A549 (cell line): ENCODE measurements around the gene AAGAB. TPM values are rescaled to one million over a fixed set of nuclear protein-coding genes. Genes with fewer than 3 reads are reported as not detected.
A peak's percentile ranks its signal among the peaks of the same experiment; 100 is the strongest.

ENCODE experiments used
- ATAC-seq, 2 experiments: fragments of 200-7000 bp in 1 of 2; fragments of >200 bp in 1 of 2; cut with Nextera tagmentation in 1 of 2; cut with Tn5 transposase in 1 of 2; 3 replicates each; pipeline versions ENCODE4 v1.8.0 to v1.9.1; 2018 to 2020; ENCODE audit warnings: mild to moderate bottlenecking in 1 of 2, moderate library complexity in 1 of 2
- CTCF ChIA-PET: fragments of 300-600 bp; sonication (Branson Sonifier 250); formaldehyde crosslinking; extraction: SDS; loops from one replicate; lab custom pipeline; 2021; ENCODE audit warnings: antibody characterized with exemption, inconsistent platforms; lab: Yijun Ruan, JAX
- POLR2A ChIA-PET: fragments of 350-600 bp; formaldehyde crosslinking; extraction: SDS; loops from one replicate; lab custom pipeline; 2021; ENCODE audit warnings: antibody characterized with exemption, inconsistent platforms; lab: Yijun Ruan, JAX
- DNase-seq, 2 experiments: peaks; one replicate each; pipeline versions ENCODE4 v3.0.0 to v3.0.0-alpha.2; 2011 to 2016; ENCODE audit warnings: low read depth in 1 of 2, low spot score in 1 of 2
- FAIRE-seq: peaks from 2 replicates; lab custom pipeline; 2011; peaks lifted over from hg19 to GRCh38; lab: Jason Lieb, UNC
- H3K27ac ChIP-seq, 2 experiments: fragments of >200 bp; sonication (Bioruptor Twin); formaldehyde crosslinking; 3 replicates each; pipeline ENCODE4 v1.5.1; 2016 to 2017
- H3K4me1 ChIP-seq: fragments of >200 bp; sonication (Bioruptor Twin); formaldehyde crosslinking; 3 replicates; pipeline ENCODE4 v1.6.1; 2016
- H3K4me2 ChIP-seq: fragments of >200 bp; sonication (Bioruptor Twin); formaldehyde crosslinking; 3 replicates; pipeline ENCODE4 v1.6.1; 2016
- H3K4me3 ChIP-seq: fragments of >200 bp; sonication (Bioruptor Twin); formaldehyde crosslinking; 3 replicates; pipeline ENCODE4 v1.5.1; 2016
- H3K9me3 ChIP-seq: fragments of >200 bp; sonication (Bioruptor Twin); formaldehyde crosslinking; 3 replicates; pipeline ENCODE4 v1.6.1; 2016
- BHLHE40 ChIP-seq: IDR thresholded peaks from 2 replicates; pipeline ENCODE4 v1.6.1; 2012; ENCODE audit warnings: low read depth, low read length, inconsistent platforms
- CBX2 ChIP-seq: fragments of 200-600 bp; sonication (generic); IDR thresholded peaks from 2 replicates; pipeline ENCODE4 v1.6.1; 2016; ENCODE audit warnings: low read depth, mild to moderate bottlenecking, borderline replicate concordance
- CHD2 ChIP-seq: fragments of 150-350 bp; IDR thresholded peaks from 2 replicates; pipeline ENCODE4 v1.6.1; 2014; ENCODE audit warnings: low read length; ENCODE audit not compliant: partially characterized antibody
- CHD4 ChIP-seq: fragments of 200-600 bp; sonication (generic); IDR thresholded peaks from 2 replicates; pipeline ENCODE4 v1.6.1; 2016; ENCODE audit warnings: antibody characterized with exemption, mild to moderate bottlenecking, borderline replicate concordance
- EP300 ChIP-seq, 2 experiments: fragments of >200 bp; sonication (Bioruptor Twin); formaldehyde crosslinking; IDR thresholded peaks; 2 replicates in 1 of 2; 3 replicates in 1 of 2; pipeline ENCODE4 v1.6.1; 2016 to 2017
- ESRRA ChIP-seq: fragments of 150-350 bp; IDR thresholded peaks from 2 replicates; pipeline ENCODE4 v1.6.1; 2014; ENCODE audit warnings: mild to moderate bottlenecking, low read length, borderline replicate concordance
- FOSB ChIP-seq: fragments of 250-450 bp; sonication (Bioruptor Pico); IDR thresholded peaks from 2 replicates; pipeline ENCODE4 v1.5.0; 2020; ENCODE audit warnings: mild to moderate bottlenecking, moderate library complexity
- GATA3 ChIP-seq: IDR thresholded peaks from 2 replicates; pipeline ENCODE4 v1.6.1; 2012; ENCODE audit warnings: borderline replicate concordance
- HDAC2 ChIP-seq: fragments of 200-600 bp; sonication (generic); IDR thresholded peaks from 2 replicates; pipeline ENCODE4 v1.6.1; 2016
- HES2 ChIP-seq: fragments of >200 bp; sonication (Bioruptor Twin); formaldehyde crosslinking; IDR thresholded peaks from 2 replicates; pipeline ENCODE4 v1.6.1; 2016
- HOXB13 ChIP-seq: fragments of 250-450 bp; sonication (Bioruptor Pico); IDR thresholded peaks from 2 replicates; pipeline ENCODE4 v1.5.0; 2020; ENCODE audit warnings: low read depth, mild to moderate bottlenecking, moderate library complexity
- JUN ChIP-seq, 2 experiments: fragments of >200 bp; sonication (Bioruptor Twin); formaldehyde crosslinking; IDR thresholded peaks; 2 replicates in 1 of 2; 3 replicates in 1 of 2; pipeline ENCODE4 v1.6.1; 2016 to 2017
- JUNB ChIP-seq: fragments of >200 bp; sonication (Bioruptor Twin); formaldehyde crosslinking; IDR thresholded peaks from 2 replicates; pipeline ENCODE4 v1.6.1; 2016
- KDM5A ChIP-seq: fragments of 200-600 bp; sonication (generic); IDR thresholded peaks from 2 replicates; pipeline ENCODE4 v1.6.1; 2016; ENCODE audit warnings: antibody characterized with exemption, mild to moderate bottlenecking
- MYC ChIP-seq: IDR thresholded peaks from 2 replicates; pipeline ENCODE4 v1.6.1; 2012; ENCODE audit warnings: mild to moderate bottlenecking, inconsistent platforms, low read length, improper control_type of control experiment, borderline replicate concordance
- NR3C1 ChIP-seq: fragments of >200 bp; sonication (Bioruptor Twin); formaldehyde crosslinking; IDR thresholded peaks from 3 replicates; pipeline ENCODE4 v1.6.1; 2017
- POLR2AphosphoS2 ChIP-seq: conservative IDR thresholded peaks from 2 replicates; pipeline ENCODE4 v1.6.1; 2012; ENCODE audit warnings: low read length, improper control_type of control experiment, inconsistent platforms
- RARB ChIP-seq: fragments of 250-450 bp; sonication (Bioruptor Pico); IDR thresholded peaks from 2 replicates; pipeline ENCODE4 v1.8.0; 2021; ENCODE audit warnings: mild to moderate bottlenecking, moderate library complexity
- RFX5 ChIP-seq: fragments of 450-650 bp; IDR thresholded peaks from 2 replicates; pipeline ENCODE4 v1.7.1; 2014; ENCODE audit warnings: antibody characterized with exemption, mild to moderate bottlenecking, moderate library complexity
- ZNF302 ChIP-seq: fragments of 250-450 bp; sonication (Bioruptor Pico); IDR thresholded peaks from 2 replicates; pipeline ENCODE4 v1.9.0; 2021; ENCODE audit warnings: inconsistent platforms, mild to moderate bottlenecking, moderate library complexity
- whole genome bisulfite sequencing: methylation state at CpG from one replicate; pipeline ENCODE4 v1.1.6; 2017; ENCODE audit errors: missing lambda C conversion rate; 5-methylcytosine and 5-hydroxymethylcytosine counted together
- polyA plus RNA-seq, 4 experiments: library from polyadenylated mRNA; depleted of rRNA in 3 of 4; stranded (reverse); fragments of >200 nt; fragmentation: RNase III in 1 of 4; extraction: RNeasy Plus Mini Kit Qiagen cat#74134 plus additional on column Dnase treatment in 1 of 4; gene quantifications; 2 replicates in 3 of 4; 3 replicates in 1 of 4; pipeline ENCODE4 v1.2.3, GENCODE V29; 2011 to 2017
- TF ChIP-seq, protein P1 (sequence below): fragments of 450-650 bp; IDR thresholded peaks from 2 replicates; pipeline ENCODE4 v1.6.1; 2014; ENCODE audit warnings: antibody characterized with exemption
- TF ChIP-seq, protein P2 (sequence below): fragments of >200 bp; sonication (Bioruptor Twin); formaldehyde crosslinking; IDR thresholded peaks from 3 replicates; pipeline ENCODE4 v1.6.1; 2016
- TF ChIP-seq, protein P3 (sequence below): fragments of 250-450 bp; sonication (Bioruptor Pico); IDR thresholded peaks from 2 replicates; pipeline ENCODE4 v1.5.0; 2020; ENCODE audit warnings: low read depth, mild to moderate bottlenecking, moderate library complexity
- TF ChIP-seq, protein P4 (sequence below): fragments of >200 bp; sonication (Bioruptor Twin); formaldehyde crosslinking; IDR thresholded peaks from 3 replicates; pipeline ENCODE4 v1.5.1; 2016

AAGAB gene
- polyA plus RNA-seq, 2 of the 4 experiments (the other 2 are of a cell fraction) = 68.9 to 107 TPM

DNA sequence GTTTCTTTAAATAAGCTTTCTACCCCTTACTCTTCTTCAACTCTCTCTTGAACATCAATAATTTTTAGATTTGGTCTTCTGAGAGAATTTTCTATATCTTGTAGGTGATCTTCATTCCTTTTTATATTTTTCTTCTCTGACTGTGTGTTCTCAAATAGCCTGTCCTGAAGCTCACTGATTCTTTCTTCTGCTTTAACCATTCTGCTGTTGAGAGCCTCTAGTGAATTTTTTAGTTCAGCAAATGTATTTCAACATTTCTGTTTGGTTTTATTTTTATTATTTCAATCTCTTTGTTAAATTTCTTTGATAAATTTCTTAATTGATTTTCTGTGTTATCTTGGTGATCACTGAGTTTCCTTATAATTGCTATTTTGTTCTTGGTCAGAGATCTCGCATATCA is 19.8 kb upstream of the AAGAB start:
- ATAC-seq = no peak
- WGBS = 96% methylated on average over 1 of the region's 1 CpG
- CTCF ChIA-PET = interaction anchor here (1.4 kb wide), 1 partner anchor 15 kb away, joined by 4 read pairs; no protein-coding TSS in a partner anchor

DNA sequence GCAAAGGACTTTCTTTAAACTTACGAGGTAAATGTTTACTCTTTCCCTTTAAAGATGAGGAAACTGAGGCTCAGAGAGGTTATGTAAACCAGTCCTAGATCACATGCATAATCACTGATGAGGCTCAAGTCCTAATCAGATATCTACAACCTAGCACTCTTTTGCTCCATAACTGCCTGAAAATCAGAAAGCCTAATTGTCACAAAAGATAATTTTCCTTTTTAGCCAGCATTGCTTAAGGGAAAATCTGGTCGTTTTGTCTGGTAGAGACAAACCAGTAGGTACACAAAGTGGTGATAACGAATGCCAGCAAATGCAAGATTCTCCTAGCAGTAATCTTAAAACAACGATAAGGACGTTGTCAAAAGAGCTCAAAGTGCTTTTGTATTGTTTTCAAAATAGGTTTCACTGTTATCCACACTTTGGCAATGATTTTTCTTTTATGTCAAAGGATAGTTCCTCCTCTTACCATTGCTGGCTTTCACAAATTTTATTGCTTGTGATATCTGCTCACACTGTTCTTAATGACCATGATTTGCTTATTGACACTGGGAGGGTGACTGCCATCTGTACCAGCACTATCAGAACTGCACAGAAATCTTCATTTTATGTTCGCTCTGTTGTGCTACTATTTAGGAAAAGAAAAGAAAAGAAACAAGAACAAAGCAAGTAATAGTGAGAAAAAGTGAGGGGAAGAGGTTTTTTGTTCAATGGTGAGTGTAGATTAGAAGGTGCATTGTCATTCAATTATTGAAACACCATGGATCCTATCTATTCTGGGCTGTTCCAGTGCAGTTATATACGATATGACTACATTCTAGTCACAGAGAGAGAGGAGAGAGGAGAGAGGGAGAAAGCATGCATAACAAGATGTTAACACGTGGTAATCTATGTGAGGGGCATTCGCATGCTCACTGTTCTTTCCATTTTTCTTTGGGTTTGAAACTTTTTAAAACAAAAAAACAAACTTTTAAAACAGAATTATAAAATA is 13.8 kb upstream of the AAGAB start:
- Histone ChIP-seq H3K4me1 (no peaks in the 10 kb centered on the region), H3K27ac (no peak overlapping the region), H3K4me3 (no peak overlapping the region), H3K9me3 (no peaks in the 10 kb centered on the region), H3K4me2 (no peak overlapping the region)
- TF ChIP-seq JUNB (no peak), FOSB (no peak), CBX2 (no peak), NR3C1 (no peak)
- TF ChIP-seq, protein P1, sequence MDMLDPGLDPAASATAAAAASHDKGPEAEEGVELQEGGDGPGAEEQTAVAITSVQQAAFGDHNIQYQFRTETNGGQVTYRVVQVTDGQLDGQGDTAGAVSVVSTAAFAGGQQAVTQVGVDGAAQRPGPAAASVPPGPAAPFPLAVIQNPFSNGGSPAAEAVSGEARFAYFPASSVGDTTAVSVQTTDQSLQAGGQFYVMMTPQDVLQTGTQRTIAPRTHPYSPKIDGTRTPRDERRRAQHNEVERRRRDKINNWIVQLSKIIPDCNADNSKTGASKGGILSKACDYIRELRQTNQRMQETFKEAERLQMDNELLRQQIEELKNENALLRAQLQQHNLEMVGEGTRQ = no peak
- DNase-seq (no peak), ATAC-seq (no peak), FAIRE-seq (peak; percentile 78)
- POLR2A ChIA-PET = no interaction called here
- WGBS = 71% methylated on average over 9 of the region's 9 CpGs
- CTCF ChIA-PET = interaction anchor here (0.9 kb wide), 1 partner anchor 28 kb away, joined by 3 read pairs; no protein-coding TSS in a partner anchor

More for the DNA sequence above, 19.8 kb upstream of the AAGAB start:
- H3K4me2 ChIP-seq = no peak overlapping the region
- TF ChIP-seq, protein P2, sequence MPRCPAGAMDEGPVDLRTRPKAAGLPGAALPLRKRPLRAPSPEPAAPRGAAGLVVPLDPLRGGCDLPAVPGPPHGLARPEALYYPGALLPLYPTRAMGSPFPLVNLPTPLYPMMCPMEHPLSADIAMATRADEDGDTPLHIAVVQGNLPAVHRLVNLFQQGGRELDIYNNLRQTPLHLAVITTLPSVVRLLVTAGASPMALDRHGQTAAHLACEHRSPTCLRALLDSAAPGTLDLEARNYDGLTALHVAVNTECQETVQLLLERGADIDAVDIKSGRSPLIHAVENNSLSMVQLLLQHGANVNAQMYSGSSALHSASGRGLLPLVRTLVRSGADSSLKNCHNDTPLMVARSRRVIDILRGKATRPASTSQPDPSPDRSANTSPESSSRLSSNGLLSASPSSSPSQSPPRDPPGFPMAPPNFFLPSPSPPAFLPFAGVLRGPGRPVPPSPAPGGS = no peak
- TF ChIP-seq JUN (IDR thresholded peaks at IDR 0.05) = no peak
- TF ChIP-seq EP300 (IDR thresholded peaks at IDR 0.05) = no peak
- TF ChIP-seq MYC = no peak
- no peak for TF ChIP-seq POLR2AphosphoS2
- no peak for TF ChIP-seq KDM5A
- TF ChIP-seq ZNF302 (CRISPR knock-in tag) = no peak
- TF ChIP-seq BHLHE40 = no peak
- TF ChIP-seq ESRRA = no peak
- TF ChIP-seq, protein P3, sequence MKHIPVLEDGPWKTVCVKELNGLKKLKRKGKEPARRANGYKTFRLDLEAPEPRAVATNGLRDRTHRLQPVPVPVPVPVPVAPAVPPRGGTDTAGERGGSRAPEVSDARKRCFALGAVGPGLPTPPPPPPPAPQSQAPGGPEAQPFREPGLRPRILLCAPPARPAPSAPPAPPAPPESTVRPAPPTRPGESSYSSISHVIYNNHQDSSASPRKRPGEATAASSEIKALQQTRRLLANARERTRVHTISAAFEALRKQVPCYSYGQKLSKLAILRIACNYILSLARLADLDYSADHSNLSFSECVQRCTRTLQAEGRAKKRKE (CRISPR knock-in tag) = no peak
- no peak for TF ChIP-seq HES2
- no peak for TF ChIP-seq RFX5
- FAIRE-seq (peak; percentile 88), DNase-seq (no peak)
- 0 out of 3 replicates have a peak, but pooled peaks cover 3% of the 10 kb centered on the region for H3K9me3 ChIP-seq
- POLR2A ChIA-PET = no interaction called here
- no peaks in the 10 kb centered on the region for H3K4me1 ChIP-seq
- H3K4me3 ChIP-seq = no peak overlapping the region
- H3K27ac ChIP-seq = no peak overlapping the region

GRCh38 chr15:67267440-67267839 is 13.0 kb upstream of the AAGAB start:
- ChIA-PET POLR2A (no interaction called here), CTCF (no interaction called here)
- Histone ChIP-seq H3K27ac (no peak overlapping the region), H3K4me1 (no peaks in the 10 kb centered on the region), H3K9me3 (no peaks in the 10 kb centered on the region), H3K4me2 (no peak overlapping the region), H3K4me3 (no peak overlapping the region)
- DNase-seq = no peak
- TF ChIP-seq RFX5 (no peak), RARB (CRISPR knock-in tag) (no peak), ZNF302 (CRISPR knock-in tag) (no peak), CHD2 (no peak), CHD4 (no peak), HOXB13 (CRISPR knock-in tag) (no peak), GATA3 (no peak), HDAC2 (no peak)
- TF ChIP-seq, protein P4, sequence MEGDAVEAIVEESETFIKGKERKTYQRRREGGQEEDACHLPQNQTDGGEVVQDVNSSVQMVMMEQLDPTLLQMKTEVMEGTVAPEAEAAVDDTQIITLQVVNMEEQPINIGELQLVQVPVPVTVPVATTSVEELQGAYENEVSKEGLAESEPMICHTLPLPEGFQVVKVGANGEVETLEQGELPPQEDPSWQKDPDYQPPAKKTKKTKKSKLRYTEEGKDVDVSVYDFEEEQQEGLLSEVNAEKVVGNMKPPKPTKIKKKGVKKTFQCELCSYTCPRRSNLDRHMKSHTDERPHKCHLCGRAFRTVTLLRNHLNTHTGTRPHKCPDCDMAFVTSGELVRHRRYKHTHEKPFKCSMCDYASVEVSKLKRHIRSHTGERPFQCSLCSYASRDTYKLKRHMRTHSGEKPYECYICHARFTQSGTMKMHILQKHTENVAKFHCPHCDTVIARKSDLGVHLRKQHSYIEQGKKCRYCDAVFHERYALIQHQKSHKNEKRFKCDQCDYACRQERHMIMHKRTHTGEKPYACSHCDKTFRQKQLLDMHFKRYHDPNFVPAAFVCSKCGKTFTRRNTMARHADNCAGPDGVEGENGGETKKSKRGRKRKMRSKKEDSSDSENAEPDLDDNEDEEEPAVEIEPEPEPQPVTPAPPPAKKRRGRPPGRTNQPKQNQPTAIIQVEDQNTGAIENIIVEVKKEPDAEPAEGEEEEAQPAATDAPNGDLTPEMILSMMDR = no peak
- TF ChIP-seq, protein P3 (CRISPR knock-in tag) = no peak
- no peak for ATAC-seq
- 91% methylated on average over 3 of the region's 3 CpGs for WGBS
- no peak for FAIRE-seq
